GM12801 (cell line): ENCODE data around the gene ETV2.

ENCODE experiments used
- TF ChIP-seq, protein P1 (sequence below): IDR thresholded peaks from one replicate; pipeline ENCODE4 v1.5.1; 2011; ENCODE audit warnings: control low read depth; ENCODE audit not compliant: insufficient read length; ENCODE audit errors: extremely low read depth

Gene ETV2

DNA sequence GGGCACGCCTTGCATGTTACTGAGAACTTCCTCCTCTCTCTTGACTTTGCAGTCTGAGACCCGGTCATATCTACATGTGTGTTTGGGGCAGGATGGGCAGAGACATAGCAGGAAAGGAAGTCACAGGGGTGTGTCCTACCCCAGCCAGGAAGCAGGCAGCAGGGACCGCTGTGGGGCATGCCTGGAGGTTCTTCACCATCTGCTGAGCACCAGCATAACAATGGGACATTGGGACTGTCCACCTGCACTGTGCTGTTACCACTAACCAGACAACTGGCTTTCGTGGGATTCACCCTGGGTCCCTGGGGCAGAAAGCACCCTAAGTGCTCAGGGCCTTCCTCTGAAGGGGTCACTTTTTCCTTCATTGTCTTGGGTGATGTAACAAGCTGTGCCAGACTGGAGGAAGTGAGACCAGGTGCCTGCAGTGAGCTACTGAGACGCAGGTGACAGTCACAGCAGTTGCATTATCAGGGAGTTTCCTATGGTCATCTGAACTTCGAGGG lies 31.6 kb upstream of the ETV2 start:
- TF ChIP-seq, protein P1, sequence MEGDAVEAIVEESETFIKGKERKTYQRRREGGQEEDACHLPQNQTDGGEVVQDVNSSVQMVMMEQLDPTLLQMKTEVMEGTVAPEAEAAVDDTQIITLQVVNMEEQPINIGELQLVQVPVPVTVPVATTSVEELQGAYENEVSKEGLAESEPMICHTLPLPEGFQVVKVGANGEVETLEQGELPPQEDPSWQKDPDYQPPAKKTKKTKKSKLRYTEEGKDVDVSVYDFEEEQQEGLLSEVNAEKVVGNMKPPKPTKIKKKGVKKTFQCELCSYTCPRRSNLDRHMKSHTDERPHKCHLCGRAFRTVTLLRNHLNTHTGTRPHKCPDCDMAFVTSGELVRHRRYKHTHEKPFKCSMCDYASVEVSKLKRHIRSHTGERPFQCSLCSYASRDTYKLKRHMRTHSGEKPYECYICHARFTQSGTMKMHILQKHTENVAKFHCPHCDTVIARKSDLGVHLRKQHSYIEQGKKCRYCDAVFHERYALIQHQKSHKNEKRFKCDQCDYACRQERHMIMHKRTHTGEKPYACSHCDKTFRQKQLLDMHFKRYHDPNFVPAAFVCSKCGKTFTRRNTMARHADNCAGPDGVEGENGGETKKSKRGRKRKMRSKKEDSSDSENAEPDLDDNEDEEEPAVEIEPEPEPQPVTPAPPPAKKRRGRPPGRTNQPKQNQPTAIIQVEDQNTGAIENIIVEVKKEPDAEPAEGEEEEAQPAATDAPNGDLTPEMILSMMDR: no peak

DNA sequence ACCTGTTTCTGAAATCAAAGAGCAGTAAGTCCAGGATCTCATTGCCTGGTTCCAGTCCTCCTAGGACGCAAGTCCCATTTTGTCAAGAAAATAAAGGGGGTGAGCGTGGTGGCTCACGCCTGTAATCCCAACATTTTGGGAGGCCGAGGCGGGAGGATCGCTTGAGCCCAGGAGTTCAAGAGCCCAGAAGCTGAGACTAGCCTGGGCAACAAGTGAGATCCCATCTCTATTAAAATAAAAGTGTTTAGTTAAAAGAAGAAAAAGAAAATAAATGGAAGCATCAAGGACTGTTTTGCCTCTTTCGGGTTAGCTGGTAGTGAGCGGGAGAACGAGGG lies 29.4 kb upstream of the ETV2 start:
- TF ChIP-seq, protein P1: no peak

DNA sequence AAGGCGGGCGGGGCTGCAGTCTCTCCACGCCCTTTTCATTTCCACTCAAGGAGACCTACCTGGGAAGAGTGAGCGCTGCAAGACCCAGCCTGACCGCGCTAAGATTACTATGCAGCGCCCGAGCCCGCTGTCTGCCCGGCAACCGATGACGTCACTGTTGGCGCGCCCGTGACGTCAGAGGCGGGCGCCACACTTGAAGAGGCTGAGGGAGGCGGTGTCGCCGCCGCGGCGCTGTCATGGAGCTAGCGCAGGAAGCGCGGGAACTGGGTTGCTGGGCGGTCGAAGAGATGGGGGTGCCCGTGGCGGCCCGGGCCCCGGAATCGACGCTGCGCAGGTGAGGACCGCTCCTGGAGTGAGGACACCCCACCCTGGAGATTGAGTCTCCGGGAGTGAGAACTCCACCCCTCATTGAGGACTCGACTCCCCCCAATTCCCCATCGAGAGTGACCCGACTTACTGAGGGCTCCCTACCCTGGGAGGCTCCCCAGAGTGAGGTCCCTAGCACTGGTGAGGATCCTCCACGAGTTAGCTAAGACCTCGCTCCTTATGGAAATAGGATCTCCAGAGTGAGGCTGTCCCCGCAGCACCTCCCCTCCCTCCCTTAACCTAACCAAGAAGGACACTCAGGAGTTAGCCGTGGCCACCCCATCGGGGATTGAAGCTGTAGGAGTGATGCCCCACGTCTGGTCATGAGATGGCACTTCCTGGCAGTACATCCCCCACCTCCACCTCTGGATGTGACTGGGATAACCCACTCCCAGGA lies 28.8 kb upstream of the ETV2 start, which contains the start of gene HAUS5:
HAUS5 (plus strand) TSS at position 177 of the 763 bp plus-strand sequence; CDS start at position 237, 60 bp downstream.
- TF ChIP-seq, protein P1: no peak

DNA sequence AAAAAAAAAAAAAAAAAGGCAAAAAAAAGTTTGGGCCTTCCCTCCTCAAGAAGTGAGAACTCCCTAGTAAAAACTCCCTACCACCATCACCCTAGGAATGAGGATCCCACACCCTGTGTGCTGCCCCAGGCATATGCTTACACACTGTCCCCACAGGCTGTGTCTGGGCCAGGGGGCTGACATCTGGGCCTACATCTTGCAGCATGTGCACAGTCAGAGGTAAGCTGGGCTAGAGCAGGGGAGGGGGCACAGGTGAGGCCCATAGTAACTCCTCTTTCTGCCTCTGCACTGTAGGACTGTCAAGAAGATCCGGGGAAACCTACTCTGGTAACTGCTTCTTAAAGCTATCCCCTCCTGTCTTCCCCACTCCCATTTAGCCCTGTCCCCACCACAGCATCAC lies 28.0 kb upstream of the ETV2 start:
- TF ChIP-seq, protein P1: no peak

DNA sequence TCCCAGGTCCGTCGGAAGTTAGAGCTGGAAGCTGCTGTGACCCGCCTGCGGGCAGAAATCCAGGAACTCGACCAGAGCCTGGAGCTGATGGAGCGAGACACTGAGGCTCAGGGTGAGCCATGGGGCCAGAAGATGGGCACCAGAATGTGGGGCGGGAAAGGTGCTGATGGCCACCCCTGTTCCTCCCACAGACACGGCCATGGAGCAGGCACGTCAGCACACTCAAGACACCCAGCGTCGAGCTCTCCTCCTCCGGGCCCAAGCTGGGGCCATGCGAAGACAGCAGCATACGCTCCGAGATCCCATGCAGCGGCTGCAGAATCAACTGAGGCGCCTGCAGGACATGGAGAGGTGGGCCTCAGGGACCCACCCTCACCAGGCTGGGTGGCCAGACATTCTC lies 26.5 kb upstream of the ETV2 start:
- TF ChIP-seq, protein P1: no peak

DNA sequence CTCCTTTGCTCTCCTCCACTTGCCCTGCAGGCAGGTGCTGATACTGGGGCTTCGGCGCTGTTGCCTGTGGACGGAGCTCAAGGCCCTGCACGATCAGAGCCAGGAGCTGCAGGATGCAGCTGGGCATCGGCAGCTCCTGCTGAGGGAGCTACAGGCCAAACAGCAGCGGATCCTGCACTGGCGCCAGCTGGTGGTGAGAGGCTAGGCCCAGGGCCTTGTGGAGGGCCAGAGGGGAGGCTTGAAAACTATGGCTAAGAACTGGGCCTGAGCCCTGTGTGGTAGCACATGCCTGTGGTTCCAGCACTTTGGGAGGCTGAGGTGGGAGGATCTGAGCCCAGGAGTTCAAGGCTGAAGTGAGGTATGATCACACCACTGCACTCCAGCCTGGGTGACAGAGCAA lies 22.7 kb upstream of the ETV2 start:
- TF ChIP-seq, protein P1: no peak

DNA sequence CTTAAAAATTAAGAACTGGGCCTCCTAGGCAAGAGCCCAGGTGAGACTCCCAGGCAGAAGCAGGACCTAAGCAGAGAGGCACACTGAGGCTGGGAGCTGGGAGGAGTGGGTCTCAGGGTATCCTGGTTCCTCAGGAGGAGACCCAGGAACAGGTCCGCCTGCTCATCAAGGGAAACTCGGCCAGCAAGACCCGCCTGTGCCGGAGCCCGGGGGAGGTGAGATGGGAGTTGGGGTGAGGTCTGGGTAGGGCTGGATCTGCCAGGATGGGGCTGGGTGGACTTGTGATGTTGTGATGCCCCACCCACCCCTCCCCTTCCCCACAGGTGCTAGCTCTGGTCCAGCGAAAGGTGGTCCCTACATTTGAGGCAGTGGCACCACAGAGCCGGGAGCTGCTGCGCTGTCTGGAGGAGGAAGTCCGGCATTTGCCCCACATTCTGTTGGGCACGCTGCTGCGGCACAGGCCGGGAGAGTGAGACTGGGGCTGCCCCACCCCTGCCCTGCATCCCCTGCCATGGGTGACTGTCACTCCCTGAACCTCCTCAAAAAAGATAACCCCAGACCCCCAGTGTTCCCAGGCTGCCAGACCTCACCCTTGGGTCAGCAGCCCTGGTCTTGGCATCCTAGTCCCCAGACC lies 22.1 kb upstream of the ETV2 start:
- TF ChIP-seq, protein P1: no peak
